ENCODE results near the gene PAAF1. TPM values are rescaled to one million over a fixed set of nuclear protein-coding genes. Genes with fewer than 3 reads are reported as not detected.

PAAF1 gene
- total and polyA plus RNA-seq, 2 of the 13 experiments (the other 11 are each of a cell fraction or from before 2014, with no cell fraction given) = 13.5 to 28.8 TPM

DNA sequence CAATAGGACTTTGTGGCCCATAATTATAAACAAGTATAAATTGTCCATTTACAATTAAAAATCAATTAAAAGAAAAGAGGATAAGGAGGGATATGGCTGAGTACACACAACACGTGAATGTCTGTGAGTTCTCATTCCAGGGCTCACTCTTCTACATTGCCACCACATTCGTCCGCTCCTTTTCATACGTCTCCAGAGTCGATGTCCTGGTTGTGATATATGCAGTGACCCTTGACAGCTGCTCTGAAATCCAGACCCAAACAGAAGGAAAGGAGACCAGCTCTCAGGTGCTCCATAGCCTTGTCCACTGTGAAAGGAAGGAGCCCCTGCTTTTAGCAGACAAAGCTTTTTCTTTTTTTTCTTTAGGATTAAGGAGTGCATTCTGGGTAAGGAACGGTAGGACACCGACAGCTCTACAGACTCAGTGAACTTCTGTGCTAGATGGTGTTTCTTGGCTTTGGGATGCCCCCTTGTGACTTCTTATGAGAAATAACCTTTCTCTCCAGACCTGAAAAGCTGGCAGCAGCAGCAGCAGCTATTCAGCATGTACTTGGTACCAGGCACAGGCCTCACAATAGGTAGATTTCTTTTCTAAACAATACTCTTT lies 54.3 kb downstream of the PAAF1 start:
- H3K27ac ChIP-seq (ENCODE audit: extremely low read length, insufficient read depth, low read length) = no peak overlapping the region
- peak; percentile 50 for DNase-seq (ENCODE audit: low spot score)

More for the DNA sequence above, 54.3 kb downstream of the PAAF1 start:
- FAIRE-seq (peak; percentile 67), ATAC-seq (peak; percentile 72)
- Histone ChIP-seq H2AFZ (ENCODE audit: low read length) (no peak overlapping the region), H3K79me2 (ENCODE audit: insufficient read depth, low read length) (no peaks in the 10 kb centered on the region), H3K4me2 (ENCODE audit: low read depth, low read length) (no peak overlapping the region), H4K20me1 (ENCODE audit: insufficient read depth, low read length) (no peaks in the 10 kb centered on the region), H3K4me3 (replicated peaks in 1 of 3; ENCODE audit: insufficient read depth in 1 of 3, low read depth in 2 of 3, low read length in 3 of 3) (no peak overlapping the region), H3K4me1 (ENCODE audit: insufficient read depth, low read length) (no peaks in the 10 kb centered on the region), H3K36me3 (replicated peaks in 1 of 2; ENCODE audit: control insufficient read depth in 1 of 2, insufficient read depth in 2 of 2, low read length in 2 of 2) (peaks cover 15 to 29% of the 10 kb centered on the region in 2 experiments), H3K9ac (ENCODE audit: insufficient read depth, low read depth, low read length) (no peak overlapping the region), H3K27me3 (ENCODE audit: control insufficient read depth in 1 of 2, insufficient read depth in 2 of 2, low read length in 2 of 2) (no peaks in the 10 kb centered on the region; a peak in 1 of 5 replicates), H3K9me3 (ENCODE audit: low read length) (no peaks in the 10 kb centered on the region)
- WGBS (ENCODE audit: low lambda C conversion rate) = 83% methylated on average over 7 of the region's 7 CpGs
- ChIA-PET CTCF (ENCODE audit: low intra/inter-chr PET ratio, low total read pairs) (no interaction called here), POLR2A (interaction anchor here (1.0 kb wide), 1 partner anchor 62 kb away, joined by 3 read pairs; no protein-coding TSS in a partner anchor)
- intact Hi-C loops (cut with micrococcal nuclease; ENCODE audit: unreplicated experiment) = loop anchor here (5.0 kb wide), 3 partner anchors 454 to 529 kb away; no protein-coding TSS in a partner anchor
- in situ Hi-C loops (cut with HindIII; ENCODE audit: extremely low pct_ligation_motif_present, low pct_unique_long_range_greater_than_20kb) = no loop called here
- no peak for TF ChIP-seq MAFF (IDR thresholded peaks at IDR 0.05; ENCODE audit: low read depth, low read length)
- no peak for TF ChIP-seq PRMT3 (CRISPR knock-in tag; IDR thresholded peaks at IDR 0.05; ENCODE audit: borderline replicate concordance, low read depth)
- TF ChIP-seq HNF4A (CRISPR knock-in tag; IDR thresholded peaks at IDR 0.05) = no peak
- peak; percentile 22; the same call in 1 of the 2 replicates for TF ChIP-seq SMC3 (IDR thresholded peaks at IDR 0.05; ENCODE audit: low read length)
- TF ChIP-seq, protein P1, sequence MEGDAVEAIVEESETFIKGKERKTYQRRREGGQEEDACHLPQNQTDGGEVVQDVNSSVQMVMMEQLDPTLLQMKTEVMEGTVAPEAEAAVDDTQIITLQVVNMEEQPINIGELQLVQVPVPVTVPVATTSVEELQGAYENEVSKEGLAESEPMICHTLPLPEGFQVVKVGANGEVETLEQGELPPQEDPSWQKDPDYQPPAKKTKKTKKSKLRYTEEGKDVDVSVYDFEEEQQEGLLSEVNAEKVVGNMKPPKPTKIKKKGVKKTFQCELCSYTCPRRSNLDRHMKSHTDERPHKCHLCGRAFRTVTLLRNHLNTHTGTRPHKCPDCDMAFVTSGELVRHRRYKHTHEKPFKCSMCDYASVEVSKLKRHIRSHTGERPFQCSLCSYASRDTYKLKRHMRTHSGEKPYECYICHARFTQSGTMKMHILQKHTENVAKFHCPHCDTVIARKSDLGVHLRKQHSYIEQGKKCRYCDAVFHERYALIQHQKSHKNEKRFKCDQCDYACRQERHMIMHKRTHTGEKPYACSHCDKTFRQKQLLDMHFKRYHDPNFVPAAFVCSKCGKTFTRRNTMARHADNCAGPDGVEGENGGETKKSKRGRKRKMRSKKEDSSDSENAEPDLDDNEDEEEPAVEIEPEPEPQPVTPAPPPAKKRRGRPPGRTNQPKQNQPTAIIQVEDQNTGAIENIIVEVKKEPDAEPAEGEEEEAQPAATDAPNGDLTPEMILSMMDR (CRISPR knock-in tag; IDR thresholded peaks at IDR 0.05) = peak; percentile 65
- no peak for TF ChIP-seq FOXA1 (IDR thresholded peaks at IDR 0.05)
- no peak for TF ChIP-seq FOXA1 (CRISPR knock-in tag; IDR thresholded peaks at IDR 0.05)
- no peak for TF ChIP-seq IKZF1 (IDR thresholded peaks at IDR 0.05)
- TF ChIP-seq, protein P2, sequence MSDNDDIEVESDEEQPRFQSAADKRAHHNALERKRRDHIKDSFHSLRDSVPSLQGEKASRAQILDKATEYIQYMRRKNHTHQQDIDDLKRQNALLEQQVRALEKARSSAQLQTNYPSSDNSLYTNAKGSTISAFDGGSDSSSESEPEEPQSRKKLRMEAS (IDR thresholded peaks at IDR 0.05) = no peak
- no peak for TF ChIP-seq SNAPC2 (CRISPR knock-in tag; IDR thresholded peaks at IDR 0.05)
- no peak for TF ChIP-seq ZNF841 (CRISPR knock-in tag; IDR thresholded peaks at IDR 0.05; ENCODE audit: borderline replicate concordance)
- no peak for TF ChIP-seq TOPORS (CRISPR knock-in tag; IDR thresholded peaks at IDR 0.05)
- TF ChIP-seq ARNT (IDR thresholded peaks at IDR 0.05) = no peak
- no peak for TF ChIP-seq FLYWCH1 (CRISPR knock-in tag; IDR thresholded peaks at IDR 0.05)
- TF ChIP-seq STAG1 (CRISPR knock-in tag; IDR thresholded peaks at IDR 0.05) = peak; percentile 82
- 0 out of 2 replicates have a peak, but pooled peaks have one; percentile 46 for TF ChIP-seq SMAD9 (CRISPR knock-in tag; IDR thresholded peaks at IDR 0.05)
- TF ChIP-seq, protein P3, sequence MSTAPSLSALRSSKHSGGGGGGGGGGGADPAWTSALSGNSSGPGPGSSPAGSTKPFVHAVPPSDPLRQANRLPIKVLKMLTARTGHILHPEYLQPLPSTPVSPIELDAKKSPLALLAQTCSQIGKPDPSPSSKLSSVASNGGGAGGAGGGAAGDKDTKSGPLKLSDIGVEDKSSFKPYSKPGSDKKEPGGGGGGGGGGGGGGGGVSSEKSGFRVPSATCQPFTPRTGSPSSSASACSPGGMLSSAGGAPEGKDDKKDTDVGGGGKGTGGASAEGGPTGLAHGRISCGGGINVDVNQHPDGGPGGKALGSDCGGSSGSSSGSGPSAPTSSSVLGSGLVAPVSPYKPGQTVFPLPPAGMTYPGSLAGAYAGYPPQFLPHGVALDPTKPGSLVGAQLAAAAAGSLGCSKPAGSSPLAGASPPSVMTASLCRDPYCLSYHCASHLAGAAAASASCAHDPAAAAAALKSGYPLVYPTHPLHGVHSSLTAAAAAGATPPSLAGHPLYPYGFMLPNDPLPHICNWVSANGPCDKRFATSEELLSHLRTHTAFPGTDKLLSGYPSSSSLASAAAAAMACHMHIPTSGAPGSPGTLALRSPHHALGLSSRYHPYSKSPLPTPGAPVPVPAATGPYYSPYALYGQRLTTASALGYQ (CRISPR knock-in tag; IDR thresholded peaks at IDR 0.05) = no peak
- TF ChIP-seq ZNF143 (CRISPR knock-in tag; IDR thresholded peaks at IDR 0.05) = peak; percentile 64
- TF ChIP-seq, protein P4, sequence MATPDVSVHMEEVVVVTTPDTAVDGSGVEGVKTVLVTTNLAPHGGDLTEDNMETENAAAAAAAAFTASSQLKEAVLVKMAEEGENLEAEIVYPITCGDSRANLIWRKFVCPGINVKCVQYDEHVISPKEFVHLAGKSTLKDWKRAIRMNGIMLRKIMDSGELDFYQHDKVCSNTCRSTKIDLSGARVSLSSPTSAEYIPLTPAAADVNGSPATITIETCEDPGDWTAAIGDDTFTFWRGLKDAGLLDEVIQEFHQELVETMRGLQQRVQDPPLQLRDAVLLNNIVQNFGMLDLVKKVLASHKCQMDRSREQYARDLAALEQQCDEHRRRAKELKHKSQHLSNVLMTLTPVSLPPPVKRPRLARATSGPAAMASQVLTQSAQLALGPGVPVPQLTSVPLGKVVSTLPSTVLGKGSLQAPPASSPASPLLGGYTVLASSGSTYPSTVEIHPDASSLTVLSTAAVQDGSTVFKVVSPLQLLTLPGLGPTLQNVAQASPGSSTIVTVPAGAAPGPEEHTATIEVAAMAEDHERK (CRISPR knock-in tag; IDR thresholded peaks at IDR 0.05; ENCODE audit: low read depth) = no peak
- TF ChIP-seq NAIF1 (CRISPR knock-in tag; IDR thresholded peaks at IDR 0.05; ENCODE audit: borderline replicate concordance) = no peak
- BruUV-seq (replicated peaks) = no TSS peak
